ENCODE measurements around the gene ARHGEF37.

GRCh38 chr5:149622466-149622865, 41.2 kb downstream of the ARHGEF37 start:
- TF ChIP-seq CTCF (IDR thresholded peaks at IDR 0.05; ENCODE audit: low read depth, low read length, poor library complexity, severe bottlenecking) (no peak), EZH2phosphoT487 (IDR thresholded peaks at IDR 0.05; ENCODE audit: borderline replicate concordance, low read length) (no peak)
